ENCODE results near the gene RNU2-1. TPM values are rescaled to one million over a fixed set of nuclear protein-coding genes. Genes with fewer than 3 reads are reported as not detected.
"Not testable (repeated sequence)": the region's sequence is repeated elsewhere in the genome, so short reads cannot be mapped to it uniquely, and the experiment has no call there.

The RNU2-1 gene
- total and polyA plus RNA-seq, 5 experiments from 2014 or later: 8,620 to 8,904 TPM; not detected in 3

DNA sequence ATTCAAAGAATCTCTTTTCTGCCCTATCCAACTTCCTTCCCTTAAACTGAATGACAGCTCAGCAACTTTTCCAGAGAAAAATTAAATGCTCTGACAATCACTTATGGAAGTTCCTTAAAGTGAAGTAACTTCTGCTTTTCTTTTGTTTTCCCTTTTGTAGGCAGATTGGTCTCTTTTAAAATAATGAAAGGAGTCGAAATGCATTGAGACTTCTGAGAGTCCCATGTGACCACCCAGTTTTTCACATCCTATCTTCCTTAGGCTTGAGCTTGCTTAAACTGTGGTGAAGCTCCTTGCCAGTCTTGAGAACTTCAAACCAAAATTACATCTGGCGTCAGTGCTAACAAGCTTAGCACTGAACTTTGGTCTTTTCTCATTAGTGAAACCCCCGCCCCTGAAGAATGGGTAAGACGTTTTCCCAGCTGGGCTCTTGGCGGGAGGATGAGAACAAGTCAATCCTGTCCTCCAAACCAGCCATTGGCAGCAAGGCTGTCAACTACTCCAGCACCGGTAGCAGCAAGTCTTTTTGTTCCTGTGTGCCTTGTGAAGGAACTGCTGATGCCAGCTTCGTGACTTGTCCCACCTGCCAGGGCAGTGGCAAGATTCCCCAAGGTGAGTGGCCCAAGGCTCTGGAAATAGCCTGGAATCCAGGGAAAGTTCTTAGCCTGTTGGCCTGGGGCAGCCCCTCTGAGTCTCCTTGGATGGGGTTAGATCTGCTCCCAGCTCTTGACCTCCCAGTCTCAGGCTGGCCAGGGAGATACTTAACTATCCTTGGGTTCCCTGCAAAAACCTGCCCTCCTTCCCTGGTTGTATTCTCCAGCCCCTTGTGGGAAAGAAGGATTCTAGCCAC is 20.9 kb downstream of the RNU2-1 start:
- DNase-seq (peak in 2 of 10 donors; percentile 11 to 34), ATAC-seq (peak in 1 of 2 donors; percentile 37)
- Mint-ChIP-seq H3K27me3 (no peaks in the 10 kb centered on the region), H3K36me3 (peaks cover 4 to 36% (median 11%) of the 10 kb centered on the region in 3 donors), H3K27ac (peak overlapping the region; percentile 95 to 99 (median 97)), H3K9me3 (no peaks in the 10 kb centered on the region), H3K4me3 (peak overlapping the region; percentile 88 to 100 (median 99)), H3K4me1 (peaks cover 31 to 56% (median 51%) of the 10 kb centered on the region in 4 donors)
- POLR2A ChIA-PET: interaction anchor here (0.6 to 12.3 kb wide), 10 partner anchors 9 to 1941 kb away, joined by 3 to 189 read pairs (median 6); partner anchors contain the start of gene NBR1

DNA sequence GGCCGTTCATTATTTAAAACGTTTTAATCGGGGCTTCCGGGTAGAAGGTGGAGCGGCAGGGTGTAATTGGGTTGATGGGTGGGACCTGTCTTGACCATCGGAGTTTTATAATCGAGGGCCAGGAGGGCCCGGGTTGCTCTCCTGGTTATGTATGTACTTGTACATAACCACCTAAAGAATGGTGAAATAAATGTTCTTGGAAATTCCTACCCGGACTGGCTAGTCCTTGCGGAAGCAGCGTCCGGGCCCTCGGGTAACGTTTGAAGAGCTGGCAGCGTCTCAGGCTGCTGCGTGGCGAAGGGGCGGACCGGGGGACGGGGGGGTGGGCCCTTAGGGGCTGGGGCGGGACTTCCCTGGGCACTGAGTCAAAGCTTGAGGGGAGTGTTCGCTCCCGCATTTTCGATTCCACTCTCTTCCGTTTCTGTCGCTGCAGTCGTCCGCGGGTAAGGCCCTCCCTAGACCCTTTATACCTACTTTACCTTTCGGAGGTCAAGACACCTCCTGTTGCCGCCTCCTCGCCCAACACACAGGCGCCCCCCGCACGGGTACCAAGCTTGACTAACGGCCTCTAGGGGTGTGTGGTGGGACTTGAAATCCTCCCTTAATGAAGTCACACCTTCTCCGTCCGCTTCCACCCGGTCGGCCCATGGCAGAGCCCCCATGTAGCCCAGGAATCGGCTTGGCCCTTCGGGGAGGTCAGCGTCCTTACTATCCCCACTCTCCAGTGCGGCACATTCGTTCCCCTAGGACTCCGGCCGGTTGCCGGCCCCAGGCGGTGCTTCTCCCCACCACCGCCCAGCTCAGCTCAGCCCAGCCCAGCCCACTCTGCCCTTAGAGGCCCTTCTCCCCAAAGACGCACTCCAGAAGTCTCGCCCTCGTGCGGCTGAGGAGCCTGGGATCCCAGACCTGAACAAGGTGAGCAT is 22.0 kb downstream of the RNU2-1 start, which contains the start of gene TMEM106A:
TSS of gene TMEM106A (plus strand) at position 396 of the 923 bp plus-strand sequence. CDS start 1,167 bp downstream, outside the sequence.
- Mint-ChIP-seq H3K27ac (peak within 1 kb of the TSS; percentile 95 to 99 (median 97)), H3K4me1 (peaks cover 24 to 45% (median 41%) of the 10 kb centered on the region in 4 donors), H3K36me3 (peaks cover 4 to 44% (median 11%) of the 10 kb centered on the region in 3 donors), H3K27me3 (no peaks in the 10 kb centered on the region), H3K4me3 (peak within 1 kb of the TSS; percentile 88 to 100 (median 99)), H3K9me3 (no peaks in the 10 kb centered on the region)
- DNase-seq: peak; percentile 54 to 85 (median 66)
- POLR2A ChIA-PET: interaction anchor here (0.5 to 12.3 kb wide), 20 partner anchors 10 to 1936 kb away, joined by 3 to 189 read pairs (median 4); partner anchors contain the start of genes BRCA1, HEXIM1, IFI35 and NBR1
- ATAC-seq: peak; percentile 88 to 90

DNA sequence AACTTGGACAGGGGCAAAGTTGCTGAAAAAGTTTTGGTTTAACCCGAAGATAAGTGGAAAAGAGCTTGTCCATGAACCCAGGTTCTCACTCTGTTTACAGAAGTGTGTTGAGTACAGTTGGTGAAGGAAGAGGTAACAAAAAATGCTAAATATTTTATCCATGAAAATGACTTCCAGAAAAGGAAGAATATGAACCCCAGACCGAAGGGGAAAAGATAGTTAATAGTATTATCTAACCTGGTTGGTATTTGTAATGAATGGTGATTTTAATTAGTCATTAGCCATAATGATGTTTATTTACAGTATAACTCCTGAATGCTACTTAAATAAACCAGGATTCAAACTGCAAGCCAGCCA is 22.7 kb downstream of the RNU2-1 start:
- Mint-ChIP-seq H3K9me3 (no peaks in the 10 kb centered on the region), H3K36me3 (peaks cover 4 to 46% (median 11%) of the 10 kb centered on the region in 3 donors), H3K27ac (peak overlapping the region; percentile 95 to 99 (median 97)), H3K27me3 (no peaks in the 10 kb centered on the region), H3K4me3 (peak overlapping the region; percentile 88 to 100 (median 99)), H3K4me1 (peaks cover 23 to 45% (median 36%) of the 10 kb centered on the region in 4 donors)
- no peak for ATAC-seq
- POLR2A ChIA-PET: interaction anchor here (0.6 to 12.3 kb wide), 15 partner anchors 11 to 1937 kb away, joined by 3 to 189 read pairs (median 5); partner anchors contain the start of genes HEXIM1, IFI35, NBR1 and RPL27
- peak in 2 of 10 donors; percentile 7 to 8 for DNase-seq

DNA sequence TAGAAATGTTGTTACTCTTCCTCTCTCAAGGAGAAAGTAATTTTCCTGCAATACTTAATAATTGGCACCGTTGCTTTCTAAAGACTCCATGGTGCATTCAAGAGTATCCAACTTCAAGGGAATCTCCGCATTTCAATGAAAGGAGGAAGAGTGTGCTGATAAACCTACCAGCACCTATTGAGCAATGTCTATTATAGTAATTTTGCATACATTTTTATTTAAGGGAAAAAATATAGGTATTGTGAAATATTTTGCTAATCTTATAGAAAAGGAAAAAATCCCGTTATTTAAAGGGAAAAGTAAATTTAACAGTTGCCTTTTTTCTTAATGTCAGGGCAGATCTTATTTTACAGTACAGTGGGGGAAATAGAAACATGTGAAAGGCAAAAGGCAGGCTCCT is 23.2 kb downstream of the RNU2-1 start:
- Mint-ChIP-seq H3K27ac (peak overlapping the region; percentile 95 to 99 (median 97)), H3K9me3 (no peaks in the 10 kb centered on the region), H3K27me3 (no peaks in the 10 kb centered on the region), H3K4me1 (peaks cover 20 to 45% (median 32%) of the 10 kb centered on the region in 4 donors), H3K4me3 (peak overlapping the region; percentile 88 to 100 (median 99)), H3K36me3 (peaks cover 4 to 46% (median 8%) of the 10 kb centered on the region in 3 donors)
- no peak for DNase-seq
- POLR2A ChIA-PET: interaction anchor here (0.7 to 12.3 kb wide), 6 partner anchors 11 to 203 kb away, joined by 3 to 189 read pairs (median 6); partner anchors contain the start of genes IFI35 and NBR1
- no peak for ATAC-seq

DNA sequence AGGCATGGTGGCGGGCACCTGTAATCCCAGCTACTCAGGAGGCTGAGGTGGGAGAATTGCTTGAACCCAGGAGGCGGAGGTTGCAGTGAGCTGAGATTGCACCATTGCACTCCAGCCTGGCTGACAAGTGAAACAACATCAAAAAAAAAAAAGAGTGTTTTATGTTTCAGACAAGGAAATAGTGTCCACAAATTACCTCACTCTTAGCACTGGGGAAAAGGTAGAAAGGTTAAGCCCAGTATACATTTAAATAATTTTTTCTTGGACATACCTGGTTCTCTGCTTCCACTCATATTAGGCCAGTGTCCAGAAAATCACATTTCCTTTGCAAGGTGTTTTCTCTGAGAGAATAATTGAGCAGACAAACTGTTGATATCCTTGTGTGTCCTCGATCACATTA is 30.8 kb downstream of the RNU2-1 start:
- DNase-seq, H3K27me3 Mint-ChIP-seq, H3K4me3 Mint-ChIP-seq, H3K4me1 Mint-ChIP-seq, H3K9me3 Mint-ChIP-seq, ATAC-seq: not testable (repeated sequence)
- POLR2A ChIA-PET: interaction anchor here (0.6 kb wide), 1 partner anchor 1952 kb away, joined by 6 read pairs; no protein-coding TSS in a partner anchor
- H3K27ac Mint-ChIP-seq: peak overlapping the region in 1 of 10 donors; percentile 7
- peaks cover 4 to 89% (median 22%) of the 10 kb centered on the region in 3 donors for H3K36me3 Mint-ChIP-seq

DNA sequence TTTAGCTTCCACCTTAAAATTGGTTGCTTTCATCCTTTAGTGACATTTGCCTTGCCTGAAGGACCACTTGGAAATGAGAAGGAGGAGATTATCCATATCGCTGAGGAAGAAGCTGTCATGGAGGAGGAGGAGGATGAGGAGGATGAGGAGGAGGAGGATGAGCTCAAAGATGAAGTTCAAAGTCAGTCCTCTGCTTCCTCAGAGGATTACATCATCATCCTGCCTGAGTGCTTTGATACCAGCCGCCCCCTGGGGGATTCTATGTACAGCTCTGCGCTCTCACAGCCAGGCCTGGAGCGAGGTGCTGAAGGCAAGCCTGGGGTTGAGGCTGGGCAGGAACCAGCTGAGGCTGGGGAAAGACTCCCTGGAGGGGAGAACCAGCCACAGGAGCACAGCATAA is 33.6 kb downstream of the RNU2-1 start:
- DNase-seq (no peak), ATAC-seq (no peak)
- POLR2A ChIA-PET: interaction anchor here (0.6 to 1.8 kb wide), 4 partner anchors 11 to 116 kb away, joined by 5 to 6 read pairs (median 6); partner anchors contain the start of gene TMEM106A
- Mint-ChIP-seq H3K27ac (no peak overlapping the region), H3K4me3 (no peak overlapping the region), H3K27me3 (no peaks in the 10 kb centered on the region), H3K36me3 (peaks cover under 1 to 94% (median 30%) of the 10 kb centered on the region in 3 donors), H3K9me3 (no peaks in the 10 kb centered on the region), H3K4me1 (peaks cover 0 to 4% (median 2%) of the 10 kb centered on the region in 4 donors)

DNA sequence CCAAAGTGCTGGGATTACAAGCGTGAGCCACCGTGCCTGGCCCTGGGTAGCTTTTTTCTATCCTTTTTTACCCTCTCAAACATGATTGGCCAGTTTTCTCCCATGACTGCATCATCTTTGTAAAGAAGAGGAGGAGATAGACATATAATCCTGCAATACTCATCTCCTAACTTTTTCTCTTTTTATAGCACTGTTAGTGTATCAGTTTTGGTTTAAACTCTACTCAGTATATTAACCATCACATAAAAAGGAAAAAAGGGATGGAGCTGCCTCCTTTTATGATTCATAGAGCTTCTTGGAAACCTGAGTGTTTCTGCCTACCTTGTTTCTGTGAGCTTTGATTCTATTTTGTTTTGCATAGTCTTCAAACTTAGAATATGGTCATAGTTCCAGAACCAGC is 34.1 kb downstream of the RNU2-1 start:
- Mint-ChIP-seq H3K36me3 (peaks cover 0 to 96% (median 33%) of the 10 kb centered on the region in 3 donors), H3K27ac (no peak overlapping the region), H3K9me3 (no peaks in the 10 kb centered on the region), H3K4me3 (no peak overlapping the region), H3K4me1 (peaks cover 0 to 4% (median 2%) of the 10 kb centered on the region in 4 donors), H3K27me3 (no peaks in the 10 kb centered on the region)
- POLR2A ChIA-PET: interaction anchor here (0.7 to 1.7 kb wide), 3 partner anchors 12 to 28 kb away, joined by 4 to 6 read pairs (median 5); partner anchors contain the start of genes NBR1 and TMEM106A
- ATAC-seq (no peak), DNase-seq (no peak)

DNA sequence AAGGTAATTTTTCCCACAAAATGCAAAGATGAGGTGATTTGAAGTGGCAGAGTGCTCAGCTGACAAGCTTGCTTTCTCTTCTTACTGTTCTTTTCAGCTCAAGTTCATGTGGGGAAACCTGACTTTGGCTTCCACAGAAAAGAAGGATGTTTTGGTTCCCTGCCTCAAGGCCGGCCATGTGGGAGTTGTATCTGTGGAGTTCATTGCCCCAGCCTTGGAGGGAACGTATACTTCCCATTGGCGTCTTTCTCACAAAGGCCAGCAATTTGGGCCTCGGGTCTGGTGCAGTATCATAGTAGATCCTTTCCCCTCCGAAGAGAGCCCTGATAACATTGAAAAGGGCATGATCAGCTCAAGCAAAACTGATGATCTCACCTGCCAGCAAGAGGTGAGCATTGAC is 40.5 kb downstream of the RNU2-1 start:
- no peaks in the 10 kb centered on the region for H3K9me3 Mint-ChIP-seq
- POLR2A ChIA-PET: interaction anchor here (0.6 kb wide), 2 partner anchors 13 to 80 kb away, joined by 3 read pairs; no protein-coding TSS in a partner anchor
- no peak overlapping the region for H3K27ac Mint-ChIP-seq
- no peak for DNase-seq
- H3K4me3 Mint-ChIP-seq: no peak overlapping the region
- peaks cover 0 to 4% (median 3%) of the 10 kb centered on the region in 4 donors for H3K4me1 Mint-ChIP-seq
- peaks cover 0 to 97% (median 40%) of the 10 kb centered on the region in 3 donors for H3K36me3 Mint-ChIP-seq
- ATAC-seq: no peak
- no peaks in the 10 kb centered on the region for H3K27me3 Mint-ChIP-seq

DNA sequence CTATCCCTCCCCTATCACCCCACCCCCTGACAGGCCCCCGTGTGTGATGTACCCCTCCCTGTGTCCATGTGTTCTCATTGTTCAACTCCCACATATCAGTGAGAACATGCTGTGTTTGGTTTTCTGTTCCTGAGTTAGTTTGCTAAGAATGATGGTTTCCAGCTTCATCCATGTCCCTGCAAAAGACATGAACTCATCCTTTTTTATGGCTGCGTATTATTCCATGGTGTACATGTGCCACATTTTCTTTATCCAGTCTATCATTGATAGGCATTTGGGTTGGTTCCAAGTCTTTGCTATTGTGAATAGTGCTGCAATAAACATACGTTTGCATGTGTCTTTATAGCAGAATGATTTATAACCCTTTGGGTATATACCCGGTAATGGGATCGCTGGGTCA is 47.1 kb downstream of the RNU2-1 start:
- H3K27ac Mint-ChIP-seq: peak overlapping the region in 2 of 10 donors; percentile 51 to 80
- ATAC-seq, H3K4me1 Mint-ChIP-seq, DNase-seq, H3K4me3 Mint-ChIP-seq, H3K27me3 Mint-ChIP-seq, H3K9me3 Mint-ChIP-seq: not testable (repeated sequence)
- H3K36me3 Mint-ChIP-seq: peaks cover 0 to 90% (median 31%) of the 10 kb centered on the region in 3 donors
- POLR2A ChIA-PET: interaction anchor here (0.6 kb wide), 1 partner anchor 14 kb away, joined by 5 read pairs; no protein-coding TSS in a partner anchor

DNA sequence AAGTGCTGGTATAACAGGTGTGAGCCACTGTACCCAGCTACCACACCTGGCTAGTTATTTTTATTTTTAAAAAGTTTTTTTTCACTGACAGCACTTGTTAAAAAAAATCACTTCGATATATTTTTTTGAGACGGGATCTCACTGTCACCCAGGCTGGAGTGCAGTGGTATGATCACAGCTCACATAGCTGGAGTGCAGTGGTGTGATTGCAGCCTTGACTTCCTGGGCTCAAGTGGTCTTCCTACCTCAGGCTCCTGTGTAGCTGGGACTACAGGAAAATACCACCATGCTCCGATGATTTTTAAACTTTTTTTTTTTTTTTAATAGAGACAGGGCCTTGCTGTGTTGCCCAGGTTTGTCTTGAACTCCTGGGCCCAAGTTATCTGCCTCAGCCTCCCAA is 49.9 kb downstream of the RNU2-1 start:
- Mint-ChIP-seq H3K4me3 (no peak overlapping the region), H3K27ac (no peak overlapping the region), H3K9me3 (no peaks in the 10 kb centered on the region), H3K4me1 (peaks cover 0 to 9% (median 2%) of the 10 kb centered on the region in 4 donors), H3K36me3 (peaks cover 0 to 86% (median 19%) of the 10 kb centered on the region in 3 donors), H3K27me3 (no peaks in the 10 kb centered on the region)
- no peak for ATAC-seq
- DNase-seq: no peak
- POLR2A ChIA-PET: interaction anchor here (0.5 kb wide), 1 partner anchor 22 kb away, joined by 4 read pairs; no protein-coding TSS in a partner anchor
